WTC11 (cell line): ENCODE data around the gene PLEKHG7. TPM values are rescaled to one million over a fixed set of nuclear protein-coding genes. Genes with fewer than 3 reads are reported as not detected.

Experiments used
- ATAC-seq: fragments of 200-7000 bp; cut with Tn5 transposase; 2 replicates; pipeline ENCODE4 v1.10.0; 2021; ENCODE audit warnings: mild to moderate bottlenecking, moderate library complexity
- CTCF ChIA-PET: fragments of 300-600 bp; sonication (Branson Sonifier 250); formaldehyde crosslinking; loops from one replicate; lab custom pipeline; 2021; ENCODE audit warnings: antibody characterized with exemption; lab: Charles Lee
- POLR2A ChIA-PET: fragments of 350-600 bp; sonication (Branson Sonifier 250); formaldehyde crosslinking; loops from one replicate; lab custom pipeline; 2021; ENCODE audit warnings: antibody characterized with exemption; lab: Charles Lee
- DNase-seq: peaks from one replicate; pipeline ENCODE4 v3.0.0; 2021; ENCODE audit warnings: low spot score
- H3K27ac Mint-ChIP-seq: 2 replicates; pipeline ENCODE4 v1.8.0; 2021; ENCODE audit warnings: mixed read lengths
- H3K27me3 Mint-ChIP-seq: 2 replicates; pipeline ENCODE4 v1.8.0; 2021; ENCODE audit warnings: low read depth, mild to moderate bottlenecking, moderate library complexity, mixed read lengths
- H3K36me3 Mint-ChIP-seq: 2 replicates; pipeline ENCODE4 v1.8.0; 2021; ENCODE audit warnings: mixed read lengths
- H3K4me1 Mint-ChIP-seq: 2 replicates; pipeline ENCODE4 v1.8.0; 2022; ENCODE audit warnings: mixed read lengths
- H3K4me3 Mint-ChIP-seq: 2 replicates; pipeline ENCODE4 v1.8.0; 2021; ENCODE audit warnings: mild to moderate bottlenecking, moderate library complexity, mixed read lengths
- H3K9me3 Mint-ChIP-seq: 2 replicates; pipeline ENCODE4 v1.8.0; 2021; ENCODE audit warnings: mixed read lengths
- CDX4 ChIP-seq: fragments of 250-450 bp; sonication (Bioruptor Pico); IDR thresholded peaks from 2 replicates; pipeline ENCODE4 v1.9.0; 2021; ENCODE audit warnings: moderate library complexity, mild to moderate bottlenecking, inconsistent platforms, borderline replicate concordance
- CREB1 ChIP-seq: sonication (generic); formaldehyde crosslinking; IDR thresholded peaks from 2 replicates; pipeline ENCODE4 v1.8.0; 2023; ENCODE audit warnings: mild to moderate bottlenecking, missing genetic modification reagents
- ELF4 ChIP-seq: sonication (generic); formaldehyde crosslinking; IDR thresholded peaks from 2 replicates; pipeline ENCODE4 v1.8.1; 2022; ENCODE audit warnings: low read depth, mild to moderate bottlenecking, moderate library complexity, missing genetic modification reagents
- FOXP1 ChIP-seq: sonication (generic); formaldehyde crosslinking; IDR thresholded peaks from 2 replicates; pipeline ENCODE4 v1.8.0; 2022; ENCODE audit warnings: missing genetic modification reagents, mild to moderate bottlenecking, moderate library complexity, borderline replicate concordance
- GRHL2 ChIP-seq: fragments of 250-450 bp; sonication (Bioruptor Pico); IDR thresholded peaks from 2 replicates; pipeline ENCODE4 v1.8.0; 2022; ENCODE audit warnings: mild to moderate bottlenecking, moderate library complexity; ENCODE audit not compliant: insufficient replicate concordance, severe bottlenecking
- IRF1 ChIP-seq: sonication (generic); formaldehyde crosslinking; IDR thresholded peaks from 2 replicates; pipeline ENCODE4 v1.8.0; 2023; ENCODE audit warnings: missing genetic modification reagents
- JAZF1 ChIP-seq: fragments of 250-450 bp; sonication (Bioruptor Pico); IDR thresholded peaks from 2 replicates; pipeline ENCODE4 v1.9.0; 2021; ENCODE audit warnings: moderate library complexity, mild to moderate bottlenecking, inconsistent platforms
- JUN ChIP-seq: sonication (generic); formaldehyde crosslinking; IDR thresholded peaks from 2 replicates; pipeline ENCODE4 v1.8.0; 2023; ENCODE audit warnings: mild to moderate bottlenecking, missing genetic modification reagents
- NFYB ChIP-seq: sonication (generic); formaldehyde crosslinking; conservative IDR thresholded peaks from 2 replicates; pipeline ENCODE4 v1.8.0; 2022; ENCODE audit warnings: low read depth, missing genetic modification reagents
- OVOL2 ChIP-seq: fragments of 250-450 bp; sonication (Bioruptor Pico); IDR thresholded peaks from 2 replicates; pipeline ENCODE4 v1.9.0; 2021; ENCODE audit warnings: mild to moderate bottlenecking, borderline replicate concordance
- PRDM15 ChIP-seq: sonication (generic); formaldehyde crosslinking; IDR thresholded peaks from 2 replicates; pipeline ENCODE4 v1.8.0; 2022; ENCODE audit warnings: missing genetic modification reagents
- PREB ChIP-seq: sonication (generic); formaldehyde crosslinking; IDR thresholded peaks from 2 replicates; pipeline ENCODE4 v1.8.1; 2022; ENCODE audit warnings: mild to moderate bottlenecking, missing genetic modification reagents, moderate library complexity, borderline replicate concordance
- RELA ChIP-seq: sonication (generic); formaldehyde crosslinking; IDR thresholded peaks from 2 replicates; pipeline ENCODE4 v1.8.1; 2022; ENCODE audit warnings: missing genetic modification reagents, mild to moderate bottlenecking, borderline replicate concordance
- SOX15 ChIP-seq: fragments of 250-450 bp; sonication (Bioruptor Pico); IDR thresholded peaks from 2 replicates; pipeline ENCODE4 v1.9.0; 2021; ENCODE audit warnings: mild to moderate bottlenecking
- STAT6 ChIP-seq: sonication (generic); formaldehyde crosslinking; conservative IDR thresholded peaks from 2 replicates; pipeline ENCODE4 v1.8.1; 2023; ENCODE audit warnings: mild to moderate bottlenecking, low read depth, missing genetic modification reagents, moderate library complexity
- USF1 ChIP-seq: sonication (generic); formaldehyde crosslinking; IDR thresholded peaks from 2 replicates; pipeline ENCODE4 v1.8.0; 2022; ENCODE audit warnings: mild to moderate bottlenecking, missing genetic modification reagents
- ZBTB43 ChIP-seq: sonication (generic); formaldehyde crosslinking; IDR thresholded peaks from 2 replicates; pipeline ENCODE4 v1.8.1; 2023; ENCODE audit warnings: mild to moderate bottlenecking, missing genetic modification reagents
- ZMAT4 ChIP-seq: fragments of 250-450 bp; sonication (Bioruptor Pico); IDR thresholded peaks from 2 replicates; pipeline ENCODE4 v1.9.0; 2021; ENCODE audit warnings: mild to moderate bottlenecking
- ZNF138 ChIP-seq: sonication (generic); formaldehyde crosslinking; conservative IDR thresholded peaks from 2 replicates; pipeline ENCODE4 v1.8.1; 2022; ENCODE audit warnings: mild to moderate bottlenecking, moderate library complexity, missing genetic modification reagents
- total RNA-seq: library from RNA; stranded (reverse); gene quantifications from 3 replicates; pipeline ENCODE4 v1.2.3, GENCODE V29; 2021

PLEKHG7 gene
- total RNA-seq, 1 experiment from 2014 or later: not detected

GRCh38 chr12:92715625-92716024 lies 12.8 kb downstream of the PLEKHG7 start (continued):
- TF ChIP-seq PRDM15 (CRISPR knock-in tag) (no peak), USF1 (CRISPR knock-in tag) (no peak), STAT6 (no peak), CREB1 (no peak)

GRCh38 chr12:92717202-92717601 lies 14.4 kb downstream of the PLEKHG7 start:
- CTCF ChIA-PET: interaction anchor here (0.6 to 1.9 kb wide), 20 partner anchors 9 to 1335 kb away, joined by 3 to 7 read pairs (median 3); partner anchors contain the start of gene PLEKHG7
- H3K27ac Mint-ChIP-seq: no peak overlapping the region
- DNase-seq: peak; percentile 17
- H3K36me3 Mint-ChIP-seq: peaks cover 3% of the 10 kb centered on the region; the same call in 1 of the 2 replicates
- no peaks in the 10 kb centered on the region for H3K27me3 Mint-ChIP-seq
- H3K4me3 Mint-ChIP-seq: no peak overlapping the region
- ATAC-seq: peak; percentile 64
- peaks cover 16% of the 10 kb centered on the region for H3K4me1 Mint-ChIP-seq
- POLR2A ChIA-PET: no interaction called here
- peaks cover 9% of the 10 kb centered on the region for H3K9me3 Mint-ChIP-seq
- TF ChIP-seq JUN (CRISPR knock-in tag) (no peak), ZMAT4 (CRISPR knock-in tag) (no peak), CREB1 (no peak), FOXP1 (CRISPR knock-in tag) (no peak), ZNF138 (CRISPR knock-in tag) (no peak), RELA (CRISPR knock-in tag) (no peak), JAZF1 (CRISPR knock-in tag) (no peak), NFYB (CRISPR knock-in tag) (no peak), PREB (no peak), OVOL2 (CRISPR knock-in tag) (no peak), ELF4 (CRISPR knock-in tag) (no peak), IRF1 (CRISPR knock-in tag) (no peak), GRHL2 (no peak), ZBTB43 (CRISPR knock-in tag) (no peak), CDX4 (CRISPR knock-in tag) (no peak), SOX15 (CRISPR knock-in tag) (no peak)
